GM12872 (cell line): ENCODE data around the gene SPCS3.

ENCODE experiments used
- TF ChIP-seq, protein P1 (sequence below): IDR thresholded peaks from 3 replicates; pipeline ENCODE4 v1.5.1; 2011; ENCODE audit warnings: low read depth, mild to moderate bottlenecking, low read length, moderate library complexity; ENCODE audit not compliant: insufficient read depth

SPCS3 gene

DNA sequence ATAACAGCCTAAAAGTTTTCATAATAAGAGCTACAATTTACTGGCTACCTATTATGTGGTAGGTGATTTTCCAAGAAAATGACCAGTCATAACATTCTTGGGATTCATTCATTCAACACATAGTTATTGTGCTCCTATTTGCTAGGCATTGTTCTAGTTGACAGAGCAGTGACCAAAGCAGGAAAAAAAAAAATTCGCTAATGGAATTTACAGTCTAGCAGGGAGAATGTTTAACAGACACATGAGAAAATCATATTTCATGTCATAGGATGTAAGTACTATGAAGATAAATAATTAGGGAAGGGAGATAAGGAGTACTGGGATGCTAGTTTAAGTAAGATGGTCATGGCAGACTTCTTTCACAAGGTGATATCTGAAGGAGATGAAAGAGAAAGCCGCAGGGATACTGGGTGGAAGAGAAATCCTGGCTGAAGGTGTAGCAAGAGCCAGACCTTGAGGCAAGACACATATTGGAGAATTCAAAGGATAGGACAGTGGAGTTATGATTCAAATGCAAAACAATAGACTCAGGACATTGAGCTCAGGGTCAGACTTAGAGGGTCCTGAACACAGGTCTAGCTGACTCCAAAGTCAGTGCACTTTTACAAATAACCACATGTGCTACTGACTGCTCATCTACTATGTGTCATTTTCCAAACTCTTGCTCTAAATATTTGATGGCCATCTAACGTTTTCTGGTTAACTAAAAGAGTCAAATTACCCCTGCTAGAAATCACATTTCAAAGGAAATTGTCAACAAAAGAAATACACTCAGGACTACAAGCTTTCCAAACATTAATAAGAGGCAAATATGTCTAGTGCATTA lies 20.4 kb downstream of the SPCS3 start:
- TF ChIP-seq, protein P1, sequence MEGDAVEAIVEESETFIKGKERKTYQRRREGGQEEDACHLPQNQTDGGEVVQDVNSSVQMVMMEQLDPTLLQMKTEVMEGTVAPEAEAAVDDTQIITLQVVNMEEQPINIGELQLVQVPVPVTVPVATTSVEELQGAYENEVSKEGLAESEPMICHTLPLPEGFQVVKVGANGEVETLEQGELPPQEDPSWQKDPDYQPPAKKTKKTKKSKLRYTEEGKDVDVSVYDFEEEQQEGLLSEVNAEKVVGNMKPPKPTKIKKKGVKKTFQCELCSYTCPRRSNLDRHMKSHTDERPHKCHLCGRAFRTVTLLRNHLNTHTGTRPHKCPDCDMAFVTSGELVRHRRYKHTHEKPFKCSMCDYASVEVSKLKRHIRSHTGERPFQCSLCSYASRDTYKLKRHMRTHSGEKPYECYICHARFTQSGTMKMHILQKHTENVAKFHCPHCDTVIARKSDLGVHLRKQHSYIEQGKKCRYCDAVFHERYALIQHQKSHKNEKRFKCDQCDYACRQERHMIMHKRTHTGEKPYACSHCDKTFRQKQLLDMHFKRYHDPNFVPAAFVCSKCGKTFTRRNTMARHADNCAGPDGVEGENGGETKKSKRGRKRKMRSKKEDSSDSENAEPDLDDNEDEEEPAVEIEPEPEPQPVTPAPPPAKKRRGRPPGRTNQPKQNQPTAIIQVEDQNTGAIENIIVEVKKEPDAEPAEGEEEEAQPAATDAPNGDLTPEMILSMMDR = no peak

DNA sequence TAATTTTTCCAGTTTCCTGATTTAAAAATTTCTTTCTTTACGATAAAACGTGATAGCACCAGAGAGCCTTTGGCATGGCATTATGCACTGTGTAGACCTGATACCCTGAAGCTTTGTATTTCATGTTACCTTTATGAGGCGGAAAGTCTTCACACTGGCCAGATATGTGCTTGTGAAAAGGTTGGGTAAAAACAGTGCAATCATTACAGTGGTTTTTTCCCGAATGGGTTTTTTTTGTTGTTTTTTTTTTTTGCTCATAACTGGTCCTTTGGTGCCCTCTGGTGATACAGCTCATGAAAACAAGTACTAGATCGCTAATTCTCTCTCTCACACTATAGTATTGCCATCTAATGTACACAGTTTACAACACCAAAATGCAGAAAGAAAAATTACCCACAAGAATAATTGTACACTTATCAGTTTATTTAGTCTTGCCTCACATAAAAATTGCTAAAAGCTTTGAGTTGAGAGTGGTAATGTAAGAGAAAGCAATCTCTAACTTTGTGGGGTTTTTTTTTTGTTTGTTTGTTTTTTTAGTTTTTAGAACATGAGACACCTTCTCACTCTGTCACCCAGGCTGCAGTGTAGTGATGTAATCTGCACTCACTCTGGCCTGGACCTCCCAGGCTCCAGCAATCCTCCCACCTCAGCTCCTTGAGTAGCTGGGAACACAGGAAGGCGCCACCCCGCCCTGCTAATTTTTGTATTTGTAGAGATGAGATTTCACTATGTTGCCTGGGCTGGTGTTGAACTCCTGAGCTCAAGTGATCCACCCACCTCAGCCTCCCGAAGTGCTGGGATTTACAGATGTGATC lies 21.3 kb downstream of the SPCS3 start:
- TF ChIP-seq, protein P1 = peak; percentile 43

DNA sequence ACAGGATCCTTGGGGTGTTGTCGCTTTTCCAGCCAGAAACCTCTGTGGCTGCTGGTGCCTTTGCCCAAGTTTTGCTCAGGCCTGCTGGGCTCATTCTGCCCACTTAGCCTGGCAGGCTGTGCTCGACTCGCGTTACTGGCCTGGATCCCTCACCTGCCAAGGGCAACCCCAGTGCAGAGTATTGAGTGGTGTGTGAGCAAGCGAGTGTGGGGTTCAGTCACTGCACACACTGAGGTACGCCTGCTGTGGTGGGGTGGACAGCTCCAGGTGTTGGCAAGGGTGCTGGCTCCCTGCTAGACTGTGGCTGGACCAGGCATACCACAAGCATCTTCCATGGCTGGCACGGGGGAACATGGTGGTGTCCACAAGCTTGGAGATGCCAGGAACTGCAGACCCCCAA lies 22.6 kb downstream of the SPCS3 start:
- TF ChIP-seq, protein P1 = no peak

DNA sequence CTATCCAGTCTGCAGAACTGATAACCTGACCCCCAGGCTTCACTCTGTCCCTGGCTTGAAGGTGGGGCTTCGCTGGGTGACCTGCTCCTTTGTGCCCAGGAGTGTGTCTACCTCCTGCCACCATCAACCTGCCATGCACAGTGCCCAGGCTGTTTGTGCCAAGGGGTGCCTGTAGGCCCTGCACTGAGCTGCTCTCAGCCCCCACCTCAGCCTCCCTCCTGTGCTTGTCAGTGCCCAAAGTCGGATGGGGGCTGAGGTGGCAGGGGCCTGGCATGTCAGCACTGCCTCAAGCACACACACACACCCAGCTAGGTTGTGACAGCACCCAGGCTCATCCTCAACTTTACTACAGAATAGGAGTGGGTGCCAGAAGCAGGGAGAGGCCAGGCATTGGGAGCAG lies 23.5 kb downstream of the SPCS3 start:
- TF ChIP-seq, protein P1 = no peak

DNA sequence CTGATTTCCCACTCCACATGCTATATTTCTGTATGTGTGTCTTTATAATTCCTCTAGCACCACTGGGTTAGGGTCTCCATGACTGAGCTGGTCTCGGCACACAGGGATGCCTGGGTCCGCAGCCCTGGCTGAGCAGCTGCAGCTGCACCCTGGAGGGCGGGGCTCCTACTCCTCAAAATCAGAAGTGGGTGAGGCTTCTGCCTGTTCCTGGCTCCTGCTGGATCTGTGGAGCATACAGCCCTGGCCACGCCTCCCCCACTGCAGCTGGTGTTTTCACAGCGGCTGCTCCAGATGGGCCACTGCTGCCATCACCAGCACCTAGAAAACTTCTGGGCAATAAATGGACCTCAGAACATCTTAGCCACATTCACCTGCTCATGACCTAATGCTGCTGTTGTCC lies 30.9 kb downstream of the SPCS3 start:
- TF ChIP-seq, protein P1 = no peak

DNA sequence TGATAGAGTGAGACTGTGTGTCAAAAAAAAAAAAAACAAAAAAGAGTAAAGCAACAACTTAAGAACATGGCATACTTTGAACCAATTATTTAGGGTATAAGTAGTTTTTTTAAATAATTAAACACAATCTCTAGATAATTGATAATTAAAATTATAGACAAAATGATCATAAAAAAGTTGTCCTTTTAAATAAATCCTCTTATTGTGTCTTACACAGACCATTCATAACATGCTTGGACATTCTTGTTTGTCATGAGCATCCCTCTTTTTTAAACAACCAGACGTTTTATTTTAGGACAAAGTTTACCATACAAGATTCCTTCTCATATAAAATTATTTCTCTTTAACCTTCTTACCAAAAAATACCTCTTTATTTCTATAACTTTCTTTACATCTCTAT lies 35.1 kb downstream of the SPCS3 start:
- TF ChIP-seq, protein P1 = no peak

DNA sequence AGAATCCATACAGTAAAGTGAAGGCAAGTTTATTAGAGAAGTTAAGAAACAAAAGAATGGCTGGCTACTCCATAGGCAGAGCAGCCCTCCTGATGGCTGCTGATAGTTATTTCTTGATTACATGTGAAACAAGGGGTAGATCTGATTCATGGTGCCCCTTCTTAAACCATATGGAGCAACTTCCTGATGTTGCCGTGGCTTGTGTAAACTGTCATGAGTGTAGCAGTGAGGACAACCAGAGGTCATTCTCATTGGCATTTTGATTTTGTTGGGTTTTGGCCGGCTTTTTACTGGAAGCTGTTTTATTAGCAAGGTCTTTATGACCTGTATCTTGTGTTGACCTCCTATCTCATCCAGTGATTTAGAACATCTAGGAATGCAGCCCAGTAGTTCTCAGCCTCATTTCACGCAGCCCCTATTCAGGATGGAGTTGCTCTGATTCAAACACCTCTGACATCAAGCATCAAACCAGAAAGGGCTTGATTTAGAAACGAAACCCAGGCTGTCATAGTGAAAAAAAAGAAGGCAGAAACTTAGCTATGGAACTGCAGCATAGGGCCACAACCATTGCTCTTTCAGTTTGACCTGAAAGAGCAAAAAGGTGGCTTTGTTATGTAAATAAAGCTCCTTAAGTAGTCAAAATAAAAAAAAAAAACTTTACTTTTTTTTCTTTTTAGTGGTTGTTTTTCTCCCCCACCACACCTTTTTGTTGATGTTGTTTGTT lies 37.8 kb downstream of the SPCS3 start:
- TF ChIP-seq, protein P1 = no peak
